Activated CD8-positive, alpha-beta memory T cell treated with anti-CD3 and anti-CD28 coated beads for 36 hours (primary cell): ENCODE data around the gene DOCK8. TPM values are rescaled to one million over a fixed set of nuclear protein-coding genes. Genes with fewer than 3 reads are reported as not detected.
"Not testable (repeated sequence)": the region's sequence is repeated elsewhere in the genome, so short reads cannot be mapped to it uniquely, and the experiment has no call there.

Experiments
- CTCF ChIA-PET: fragments of 350-600 bp; sonication (Branson Sonifier 250); formaldehyde crosslinking; loops from one replicate; lab custom pipeline; 2021; ENCODE audit warnings: antibody characterized with exemption; lab: Charles Lee
- POLR2A ChIA-PET: fragments of 350-600 bp; sonication (Branson Sonifier 250); formaldehyde crosslinking; loops from one replicate; lab custom pipeline; 2021; ENCODE audit warnings: antibody characterized with exemption; lab: Charles Lee
- total RNA-seq, 2 experiments: library from RNA; stranded (reverse); gene quantifications; one replicate each; pipeline ENCODE4 v1.2.3, GENCODE V29; 2021

Gene DOCK8
- 100 to 1,000 TPM; 133 to 140 TPM for total RNA-seq

GRCh38 chr9:214648-215493, at the start of gene DOCK8:
TSS of gene DOCK8 (plus strand) at chr9:214865. CDS start at chr9:214977, 112 bp downstream.
- ChIA-PET CTCF (interaction anchor here (0.6 to 2.3 kb wide), 10 partner anchors 9 to 84 kb away, joined by 3 to 8 read pairs (median 4); no protein-coding TSS in a partner anchor), POLR2A (interaction anchor here (1.7 to 3.4 kb wide), 4 partner anchors 58 to 67 kb away, joined by 5 to 19 read pairs (median 11); no protein-coding TSS in a partner anchor)

- POLR2A ChIA-PET, CTCF ChIA-PET: not testable (repeated sequence)
Observed at GRCh38 chr9:169757-170156, 44.9 kb upstream of the DOCK8 start.

- POLR2A ChIA-PET: not testable (repeated sequence)
Observed at GRCh38 chr9:178140-178825, 36.4 kb upstream of the DOCK8 start.

GRCh38 chr9:178970-179383, 35.7 kb upstream of the DOCK8 start, which contains the start of gene ZNG1A:
TSS of gene ZNG1A (minus strand) at chr9:179056. CDS start at chr9:178969, 87 bp downstream.
- CTCF ChIA-PET, POLR2A ChIA-PET: not testable (repeated sequence)

More at GRCh38 chr9:178140-178825, 36.4 kb upstream of the DOCK8 start:
- CTCF ChIA-PET: not testable (repeated sequence)

- CTCF ChIA-PET, POLR2A ChIA-PET: not testable (repeated sequence)
Observed at GRCh38 chr9:199601-200000, 15.1 kb upstream of the DOCK8 start.

- POLR2A ChIA-PET: no interaction called here
- CTCF ChIA-PET: no interaction called here
Observed at GRCh38 chr9:206481-206880, 8.2 kb upstream of the DOCK8 start.

- ChIA-PET CTCF (no interaction called here), POLR2A (no interaction called here)
Observed at GRCh38 chr9:209143-209758, 5.4 kb upstream of the DOCK8 start.

GRCh38 chr9:211036-211435, 3.6 kb upstream of the DOCK8 start:
- ChIA-PET POLR2A (no interaction called here), CTCF (no interaction called here)

- CTCF ChIA-PET: no interaction called here
- POLR2A ChIA-PET: interaction anchor here (0.6 kb wide), 1 partner anchor 312 kb away, joined by 4 read pairs; no protein-coding TSS in a partner anchor
Observed at GRCh38 chr9:211557-211956, 3.1 kb upstream of the DOCK8 start.

- ChIA-PET CTCF (no interaction called here), POLR2A (interaction anchor here (0.6 kb wide), 1 partner anchor 312 kb away, joined by 4 read pairs; no protein-coding TSS in a partner anchor)
Observed at GRCh38 chr9:212297-212696, 2.4 kb upstream of the DOCK8 start.

- CTCF ChIA-PET: interaction anchor here (0.9 to 2.3 kb wide), 4 partner anchors 28 to 82 kb away, joined by 3 to 8 read pairs (median 6); no protein-coding TSS in a partner anchor
- POLR2A ChIA-PET: interaction anchor here (1.7 to 3.4 kb wide), 2 partner anchors 64 to 68 kb away, joined by 7 to 15 read pairs; no protein-coding TSS in a partner anchor
Observed at GRCh38 chr9:213901-214300, 764 bp upstream of the DOCK8 start.

- ChIA-PET POLR2A (interaction anchor here (1.7 to 3.4 kb wide), 3 partner anchors 59 to 68 kb away, joined by 7 to 19 read pairs (median 15); no protein-coding TSS in a partner anchor), CTCF (interaction anchor here (0.6 to 2.3 kb wide), 7 partner anchors 28 to 84 kb away, joined by 3 to 8 read pairs (median 4); no protein-coding TSS in a partner anchor)
Observed at GRCh38 chr9:214351-214647, 366 bp upstream of the DOCK8 start.

GRCh38 chr9:215631-216155, 1.0 kb downstream of the DOCK8 start:
- ChIA-PET POLR2A (interaction anchor here (1.7 to 3.4 kb wide), 4 partner anchors 57 to 67 kb away, joined by 5 to 19 read pairs (median 11); no protein-coding TSS in a partner anchor), CTCF (interaction anchor here (0.6 to 2.3 kb wide), 6 partner anchors 8 to 70 kb away, joined by 4 to 8 read pairs (median 4); no protein-coding TSS in a partner anchor)

GRCh38 chr9:216866-217265, 2.2 kb downstream of the DOCK8 start:
- ChIA-PET POLR2A (interaction anchor here (3.4 kb wide), 1 partner anchor 65 kb away, joined by 15 read pairs; no protein-coding TSS in a partner anchor), CTCF (no interaction called here)

- ChIA-PET POLR2A (no interaction called here), CTCF (no interaction called here)
Observed at GRCh38 chr9:217950-218349, 3.3 kb downstream of the DOCK8 start.

GRCh38 chr9:219036-219435, 4.4 kb downstream of the DOCK8 start:
- CTCF ChIA-PET, POLR2A ChIA-PET: not testable (repeated sequence)

- ChIA-PET CTCF (no interaction called here), POLR2A (no interaction called here)
Observed at GRCh38 chr9:219670-220365, 5.2 kb downstream of the DOCK8 start.
